GM21423 (cell line): ENCODE measurements around the gene NPL.

ENCODE experiments used
- ATAC-seq: cut with Tn5 transposase; IDR thresholded peaks from one replicate; pipeline ENCODE4 v1.9.1; 2021; ENCODE audit warnings: mild to moderate bottlenecking, moderate library complexity; ENCODE audit not compliant: unreplicated experiment

The NPL gene

DNA sequence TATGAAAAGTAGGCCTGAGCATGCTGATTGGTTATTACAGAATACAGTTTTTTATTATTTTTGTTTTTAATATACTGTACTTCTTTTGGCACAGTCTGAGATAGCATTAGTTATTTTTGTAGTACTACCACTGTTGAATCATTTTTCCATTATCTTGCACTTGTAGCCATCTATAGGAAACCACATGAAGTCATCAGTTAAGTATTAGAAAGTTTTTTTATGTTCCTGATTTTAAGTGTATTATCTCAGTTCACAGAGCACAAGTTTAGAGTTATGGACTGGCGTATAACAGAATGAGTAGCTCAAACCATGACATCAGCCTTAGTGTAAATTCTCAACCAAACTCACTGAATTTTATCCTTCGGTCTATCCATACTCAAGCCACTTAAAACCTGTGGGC is 72.4 kb downstream of the NPL start:
- no peak for ATAC-seq

DNA sequence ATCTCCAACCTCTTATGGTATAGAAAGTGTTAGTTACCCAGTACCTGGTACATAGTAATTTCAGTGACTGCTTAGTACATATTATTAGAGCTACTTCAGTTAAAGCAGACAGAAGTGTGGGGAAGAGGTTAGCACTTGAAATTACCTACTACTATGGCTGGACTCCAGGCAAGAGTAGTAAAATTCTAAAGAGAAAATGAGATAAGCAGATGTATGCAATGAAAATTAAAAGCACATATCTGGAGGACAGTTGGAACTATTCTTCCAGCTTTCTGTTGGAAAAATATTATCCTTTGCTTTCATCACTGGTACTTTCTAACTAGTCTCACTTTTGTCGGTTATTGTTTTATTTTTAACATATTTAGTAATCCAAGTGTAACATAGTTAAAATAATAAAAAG is 73.3 kb downstream of the NPL start:
- ATAC-seq = no peak

DNA sequence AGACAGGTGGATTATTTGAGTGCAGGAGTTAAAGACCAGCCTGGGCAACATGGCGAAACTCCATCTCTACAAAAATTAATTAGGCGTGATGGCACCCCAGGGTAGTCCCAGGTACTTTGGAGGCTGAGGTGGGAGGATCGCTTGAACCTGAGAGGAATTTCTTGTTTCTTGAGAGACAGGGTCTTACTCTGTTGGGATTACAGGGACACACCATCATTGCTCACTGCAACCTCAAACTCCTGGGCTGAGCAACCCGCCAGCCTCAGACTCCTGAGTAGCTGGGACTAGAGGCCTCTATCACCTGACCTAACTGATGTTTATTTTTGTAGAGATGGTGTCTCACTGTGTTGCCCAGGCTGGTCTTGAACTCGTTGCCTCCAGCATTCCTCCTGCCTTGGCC is 74.4 kb downstream of the NPL start:
- ATAC-seq = no peak

DNA sequence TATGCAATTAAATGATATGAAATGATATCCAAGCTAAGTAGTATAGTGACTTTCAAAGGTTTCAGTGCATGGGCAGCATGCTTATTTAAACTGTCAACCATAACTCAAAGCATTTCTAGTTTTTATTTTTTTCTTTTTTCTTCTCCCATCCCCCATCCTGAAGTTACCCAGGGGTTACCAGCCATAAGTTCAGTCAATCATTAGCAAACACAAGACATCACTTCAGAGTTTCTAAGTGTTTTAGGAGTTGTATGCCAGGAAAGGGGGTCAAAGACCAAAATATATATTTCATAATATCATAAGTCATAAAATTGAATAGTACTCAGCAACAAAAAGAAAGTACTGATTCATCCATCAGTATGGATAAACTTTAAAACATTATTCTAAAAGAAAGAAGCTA is 78.3 kb downstream of the NPL start:
- no peak for ATAC-seq

DNA sequence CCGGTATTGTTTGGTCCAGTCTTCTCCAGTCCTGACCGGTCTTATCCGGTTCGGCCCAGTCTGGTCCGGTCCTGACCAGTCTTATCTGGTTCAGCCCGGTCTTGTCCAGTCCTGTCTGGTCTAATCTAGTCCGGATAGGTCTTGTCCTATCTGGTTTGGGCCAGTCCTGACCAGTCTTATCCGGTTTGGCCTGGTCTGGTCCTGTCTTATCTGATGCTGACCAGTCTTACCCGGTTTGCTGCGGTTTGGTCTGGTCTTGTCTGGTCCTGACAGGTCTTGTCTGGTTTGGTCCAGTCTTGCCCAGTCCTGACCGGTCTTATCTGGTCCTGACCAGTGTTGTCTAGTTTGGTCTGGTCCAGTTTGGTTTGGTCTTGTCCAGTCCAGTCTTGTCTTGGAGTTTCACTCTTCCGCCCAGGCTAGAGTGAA is 79.7 kb downstream of the NPL start:
- ATAC-seq = no peak

DNA sequence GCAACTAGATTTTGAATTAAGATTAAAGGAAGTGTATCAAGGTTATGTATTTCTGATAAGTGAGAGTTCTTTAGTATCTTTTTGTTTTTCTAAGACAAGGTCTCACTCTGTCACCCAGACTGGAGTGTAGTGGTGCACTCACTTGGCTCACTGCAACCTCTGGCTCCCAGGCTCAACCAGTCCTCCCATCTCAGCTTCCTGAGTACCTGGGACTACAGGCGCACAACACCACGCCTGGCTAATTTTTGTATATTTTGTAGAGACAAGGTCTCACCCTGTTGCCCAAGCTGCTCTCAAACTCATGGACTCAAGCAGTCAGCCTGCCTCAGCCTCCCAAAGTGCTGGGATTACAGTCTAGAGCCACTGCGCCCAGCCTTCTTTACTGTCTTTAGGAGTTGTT is 83.3 kb downstream of the NPL start:
- no peak for ATAC-seq

DNA sequence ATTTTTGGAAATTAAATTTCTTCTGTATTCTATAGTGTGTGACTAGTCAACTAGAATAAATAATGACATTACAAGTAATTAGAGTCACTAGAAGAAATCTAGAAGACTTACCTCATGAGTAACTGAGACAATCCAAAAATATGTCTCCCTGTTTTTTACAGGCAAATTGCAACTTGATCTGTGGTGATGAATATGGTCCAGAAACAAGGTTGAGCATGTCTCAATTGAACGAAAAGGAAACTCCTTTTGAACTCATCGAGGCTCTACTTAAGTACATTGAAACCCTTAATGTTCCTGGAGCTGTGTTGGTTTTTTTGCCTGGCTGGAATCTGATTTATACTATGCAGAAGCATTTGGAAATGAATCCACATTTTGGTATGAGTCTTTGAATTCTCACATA is 86.3 kb downstream of the NPL start:
- no peak for ATAC-seq

DNA sequence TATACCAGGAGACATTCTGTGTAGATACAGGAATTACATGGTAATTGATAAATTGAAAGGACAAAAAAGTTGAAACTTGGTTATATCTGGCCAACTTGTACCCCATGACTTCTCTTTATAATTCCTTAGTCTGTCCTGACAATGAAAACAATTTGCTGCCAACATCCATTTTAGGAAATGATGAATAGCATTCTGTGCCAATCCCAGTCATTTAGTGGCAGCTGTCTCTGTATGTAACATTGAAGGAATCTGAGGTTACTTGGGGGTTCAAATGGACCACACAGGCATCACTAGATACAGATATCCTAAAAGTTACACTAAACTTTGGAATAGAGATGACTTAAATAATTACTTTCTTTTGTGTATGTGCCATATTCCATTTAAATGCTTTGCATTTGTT is 87.8 kb downstream of the NPL start:
- no peak for ATAC-seq

DNA sequence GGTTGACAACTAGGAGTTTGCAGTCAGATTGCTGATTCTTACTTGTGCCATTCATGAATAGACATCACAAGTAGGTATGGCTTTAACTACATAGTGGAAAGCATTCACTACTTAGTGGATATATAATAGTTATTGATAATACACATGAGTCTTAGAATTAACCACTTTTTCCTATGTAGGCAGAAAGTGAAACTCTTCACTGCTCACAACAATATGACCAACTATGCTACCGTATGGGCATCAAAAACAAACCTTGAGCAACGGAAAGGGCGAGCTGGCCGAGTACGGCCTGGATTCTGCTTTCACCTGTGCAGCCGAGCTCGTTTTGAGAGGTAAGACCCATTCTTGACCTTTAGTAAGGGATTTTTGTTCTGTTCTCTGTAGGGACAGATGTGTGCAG is 88.3 kb downstream of the NPL start:
- no peak for ATAC-seq
